GM10248 (cell line): ENCODE data around the gene IFI6.

ENCODE experiments used
- CTCF ChIA-PET: fragments of 300-600 bp; sonication (Branson Sonifier 250); formaldehyde crosslinking; extraction: SDS; loops from one replicate; lab custom pipeline; 2021; ENCODE audit warnings: antibody characterized with exemption; lab: Yijun Ruan, JAX
- POLR2A ChIA-PET: fragments of 350-650 bp; sonication (Branson Sonifier 250); formaldehyde crosslinking; extraction: SDS; loops from one replicate; lab custom pipeline; 2020; ENCODE audit warnings: antibody characterized with exemption; lab: Yijun Ruan, JAX
- DNase-seq: peaks from one replicate; pipeline ENCODE4 v3.0.0; 2012; ENCODE audit errors: extremely low spot score
- CTCF ChIP-seq: IDR thresholded peaks from 2 replicates; pipeline ENCODE4 v1.5.1; 2012; ENCODE audit warnings: mild to moderate bottlenecking, low read depth; ENCODE audit errors: extremely low read depth, missing control alignments, control extremely low read depth

IFI6 gene

GRCh38 chr1:27655151-27655937 lies 16.6 kb downstream of the IFI6 start:
- CTCF ChIA-PET, result interaction anchor here (1.4 to 3.2 kb wide), 6 partner anchors 8 to 49 kb away, joined by 3 to 26 read pairs (median 6); no protein-coding TSS in a partner anchor
- DNase-seq, result no peak
- POLR2A ChIA-PET, result interaction anchor here (1.0 kb wide), 1 partner anchor 30 kb away, joined by 4 read pairs; no protein-coding TSS in a partner anchor
- no peak for TF ChIP-seq CTCF

- POLR2A ChIA-PET, result no interaction called here
- CTCF ChIA-PET, result interaction anchor here (1.5 to 1.7 kb wide), 2 partner anchors 9 to 10 kb away, joined by 5 to 8 read pairs; no protein-coding TSS in a partner anchor
- no peak for DNase-seq
- TF ChIP-seq CTCF, result no peak
These were observed 19.7 kb downstream of the IFI6 start for GRCh38 chr1:27652111-27652864.

- DNase-seq, result no peak
- POLR2A ChIA-PET, result interaction anchor here (0.7 kb wide), 1 partner anchor 25 kb away, joined by 4 read pairs; no protein-coding TSS in a partner anchor
- no peak for TF ChIP-seq CTCF
- CTCF ChIA-PET, result interaction anchor here (1.2 to 2.6 kb wide), 7 partner anchors 8 to 42 kb away, joined by 3 to 12 read pairs (median 9); no protein-coding TSS in a partner anchor
These were observed 21.3 kb downstream of the IFI6 start for GRCh38 chr1:27650539-27651175.

- POLR2A ChIA-PET, result interaction anchor here (0.7 kb wide), 1 partner anchor 24 kb away, joined by 4 read pairs; no protein-coding TSS in a partner anchor
- no peak for DNase-seq
- CTCF ChIA-PET, result interaction anchor here (1.2 to 2.6 kb wide), 8 partner anchors 8 to 263 kb away, joined by 3 to 12 read pairs (median 8); no protein-coding TSS in a partner anchor
- TF ChIP-seq CTCF, result no peak
These were observed 21.8 kb downstream of the IFI6 start for GRCh38 chr1:27650171-27650538.

- POLR2A ChIA-PET, result no interaction called here
- CTCF ChIA-PET, result interaction anchor here (0.7 to 2.6 kb wide), 9 partner anchors 9 to 262 kb away, joined by 3 to 12 read pairs (median 6); no protein-coding TSS in a partner anchor
- TF ChIP-seq CTCF, result no peak
- DNase-seq, result no peak
These were observed 22.7 kb downstream of the IFI6 start for GRCh38 chr1:27649306-27649635.
